PFSK-1 (cell line): ENCODE data around the gene PVALEF.
A peak's percentile ranks its signal among the peaks of the same experiment; 100 is the strongest.

Experiments
- FOXP2 ChIP-seq: optimal IDR thresholded peaks from 2 replicates; pipeline ENCODE3; 2011; ENCODE audit warnings: borderline replicate concordance, control low read depth, inconsistent platforms; ENCODE audit not compliant: insufficient read depth; ENCODE audit errors: extremely low read length, extremely low read depth
- POLR2AphosphoS5 ChIP-seq: IDR thresholded peaks from 2 replicates; pipeline ENCODE4 v1.6.1; 2012; ENCODE audit warnings: low read depth, mild to moderate bottlenecking, control low read depth, low read length, moderate library complexity
- REST ChIP-seq, 2 experiments: IDR thresholded peaks; 2 replicates each; pipeline versions ENCODE4 v1.6.1 to v1.8.0; 2011 to 2012; ENCODE audit warnings: low read depth in 2 of 2, low read length in 2 of 2, control low read depth in 1 of 2, inconsistent platforms in 1 of 2, mild to moderate bottlenecking in 1 of 2, moderate library complexity in 1 of 2; ENCODE audit not compliant: insufficient read depth in 1 of 2
- SIN3A ChIP-seq: IDR thresholded peaks from 2 replicates; pipeline ENCODE4 v1.6.1; 2012; ENCODE audit warnings: mild to moderate bottlenecking, low read length, moderate library complexity, borderline replicate concordance; ENCODE audit not compliant: insufficient read depth
- TAF1 ChIP-seq: IDR thresholded peaks from 2 replicates; pipeline ENCODE4 v1.6.1; 2012; ENCODE audit warnings: low read length, control low read depth, borderline replicate concordance; ENCODE audit not compliant: insufficient read depth

The PVALEF gene

DNA sequence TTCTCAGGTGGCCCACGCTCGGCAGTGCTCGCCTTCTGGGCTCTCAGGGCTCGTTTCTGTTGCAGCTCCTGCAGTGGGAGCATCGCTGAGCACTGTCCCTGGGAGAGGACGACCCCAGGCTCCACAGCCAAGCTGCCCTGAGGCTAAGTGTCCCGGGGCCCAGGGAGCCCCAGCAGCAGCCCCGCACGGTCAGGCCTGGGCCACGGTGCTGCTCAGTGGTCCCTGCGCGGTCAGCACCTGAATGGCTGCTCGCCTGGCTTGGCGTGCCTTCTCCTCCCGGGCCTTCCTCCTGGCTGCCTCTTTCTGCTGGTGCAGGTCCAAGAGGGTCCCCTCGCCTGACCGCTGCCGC lies 34.1 kb downstream of the PVALEF start:
- no peak for TF ChIP-seq SIN3A
- TF ChIP-seq REST (IDR thresholded peaks at IDR 0.05; ENCODE audit: insufficient read depth in 1 of 2, low read depth in 2 of 2, low read length in 2 of 2), result no peak
- no peak for TF ChIP-seq TAF1
- no peak for TF ChIP-seq FOXP2
- no peak for TF ChIP-seq POLR2AphosphoS5

GRCh38 chr17:81200201-81200600 lies 34.9 kb downstream of the PVALEF start:
- TF ChIP-seq POLR2AphosphoS5 (no peak), FOXP2 (no peak), REST (IDR thresholded peaks at IDR 0.05; ENCODE audit: insufficient read depth in 1 of 2, low read depth in 2 of 2, low read length in 2 of 2) (no peak), TAF1 (no peak), SIN3A (no peak)

DNA sequence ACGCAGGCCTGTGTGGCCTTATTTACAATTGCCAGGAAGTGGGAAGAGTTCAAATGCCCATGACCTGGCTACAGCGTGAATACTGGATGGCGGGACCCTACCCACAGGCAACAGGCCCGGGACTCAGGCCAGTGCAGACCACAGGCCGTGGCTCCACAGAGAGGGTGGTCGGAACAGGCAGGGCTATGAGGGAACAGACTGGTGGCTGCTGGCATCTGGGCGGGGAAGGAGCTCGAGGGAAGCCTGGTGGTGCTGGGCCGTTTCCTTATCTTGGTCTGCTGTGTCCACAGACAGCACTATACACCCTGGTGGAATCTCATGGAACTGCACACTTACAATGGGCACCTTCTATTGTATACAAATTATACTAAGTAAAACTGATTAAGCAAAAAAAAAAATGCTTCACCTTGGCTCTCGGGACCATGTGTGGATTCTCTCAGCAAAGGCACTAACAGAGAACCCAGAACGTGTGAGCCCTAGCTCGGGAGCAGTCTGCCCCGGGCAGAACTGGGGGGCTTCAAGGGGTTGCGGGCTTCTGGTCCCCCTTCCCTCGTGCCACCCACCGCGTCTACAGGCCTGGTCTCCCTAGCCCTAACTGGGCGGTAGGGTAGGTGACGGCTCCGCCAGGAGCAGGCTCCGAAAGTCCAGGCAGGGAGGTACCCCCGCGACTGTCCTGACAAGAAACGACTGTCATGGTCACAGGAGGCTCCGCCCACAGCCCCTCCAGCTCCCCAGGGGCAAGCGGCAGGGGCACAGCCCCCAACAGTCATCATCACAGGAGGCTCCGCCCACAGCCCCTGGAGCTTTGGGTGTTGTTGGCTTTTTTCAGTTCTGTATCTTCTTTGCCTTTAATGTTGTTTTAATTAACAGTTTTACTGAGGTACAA lies 35.6 kb downstream of the PVALEF start:
- no peak for TF ChIP-seq TAF1
- peak; percentile 41 for TF ChIP-seq FOXP2

DNA sequence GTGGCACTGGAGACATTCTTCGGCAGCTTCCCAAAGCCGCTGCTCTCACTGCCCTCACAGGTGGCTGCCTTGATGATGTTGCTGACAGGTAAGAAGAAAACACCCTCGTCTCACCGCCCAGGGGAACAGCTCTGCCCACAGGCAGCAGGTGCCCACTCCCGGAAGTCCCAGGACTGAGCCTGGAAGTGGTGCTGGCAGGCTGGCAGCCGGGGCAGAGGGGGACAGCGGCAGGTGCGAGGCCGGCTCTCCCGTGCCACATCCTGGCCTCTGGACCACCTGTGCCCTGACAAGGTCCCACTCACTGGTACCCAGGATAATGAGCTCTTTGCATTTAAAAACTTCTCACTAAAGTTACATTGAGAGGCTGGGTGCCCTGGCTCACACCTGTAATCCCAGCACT lies 37.0 kb downstream of the PVALEF start:
- TF ChIP-seq SIN3A (no peak), TAF1 (no peak), POLR2AphosphoS5 (no peak), REST (IDR thresholded peaks at IDR 0.05; ENCODE audit: insufficient read depth in 1 of 2, low read depth in 2 of 2, low read length in 2 of 2) (no peak), FOXP2 (no peak)

DNA sequence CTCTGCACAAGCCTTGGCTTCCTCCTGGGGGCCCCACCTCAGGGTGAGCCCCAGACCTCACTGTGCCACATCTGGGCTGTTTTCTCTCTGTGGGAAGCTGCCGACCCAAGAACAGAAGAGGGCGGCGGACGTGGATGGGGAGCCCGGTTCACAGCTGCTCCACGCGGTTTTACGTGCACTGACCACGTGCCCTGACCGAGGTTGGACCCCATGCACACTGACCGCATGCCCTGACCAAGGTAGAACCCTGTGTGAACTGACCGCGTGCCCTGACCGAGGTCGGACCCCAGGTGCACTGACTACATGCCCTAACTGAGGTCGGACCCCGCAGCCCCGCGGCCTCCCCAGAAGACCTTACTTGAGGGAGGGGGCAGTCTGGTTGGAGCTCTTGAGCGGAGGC lies 37.8 kb downstream of the PVALEF start:
- TF ChIP-seq FOXP2, result no peak
- TF ChIP-seq REST (IDR thresholded peaks at IDR 0.05; ENCODE audit: insufficient read depth in 1 of 2, low read depth in 2 of 2, low read length in 2 of 2), result no peak
- TF ChIP-seq TAF1, result no peak
- TF ChIP-seq POLR2AphosphoS5, result no peak
- TF ChIP-seq SIN3A, result no peak
